ENCODE data around the gene ANGPTL8.
A peak's percentile ranks its signal among the peaks of the same experiment; 100 is the strongest.

The ANGPTL8 gene

GRCh38 chr19:11234486-11235075, 4.8 kb upstream of the ANGPTL8 start:
- Histone ChIP-seq H3K9me3 (no peaks in the 10 kb centered on the region), H3K36me3 (replicated peaks) (peaks cover 8% of the 10 kb centered on the region), H3K27me3 (ENCODE audit: low read depth) (no peaks in the 10 kb centered on the region), H3K4me3 (no peak overlapping the region), H3K4me1 (no peaks in the 10 kb centered on the region)
- no peak for DNase-seq (ENCODE audit: low spot score in 2 of 2)
- in situ Hi-C loops (cut with MboI; ENCODE audit: low sequenced_read_pairs) = no loop called here

GRCh38 chr19:11236324-11237301, 2.8 kb upstream of the ANGPTL8 start:
- Histone ChIP-seq H3K36me3 (replicated peaks) (peaks cover 8% of the 10 kb centered on the region), H3K4me3 (no peak overlapping the region), H3K9me3 (no peaks in the 10 kb centered on the region), H3K4me1 (no peaks in the 10 kb centered on the region), H3K27me3 (ENCODE audit: low read depth) (no peaks in the 10 kb centered on the region)
- in situ Hi-C loops (cut with MboI; ENCODE audit: low sequenced_read_pairs) = no loop called here
- no peak for DNase-seq (ENCODE audit: low spot score in 2 of 2)

GRCh38 chr19:11237321-11237720, 2.1 kb upstream of the ANGPTL8 start:
- Histone ChIP-seq H3K9me3 (no peaks in the 10 kb centered on the region), H3K36me3 (replicated peaks) (peaks cover 7% of the 10 kb centered on the region), H3K4me3 (no peak overlapping the region), H3K27me3 (ENCODE audit: low read depth) (no peaks in the 10 kb centered on the region), H3K4me1 (no peaks in the 10 kb centered on the region)
- in situ Hi-C loops (cut with MboI; ENCODE audit: low sequenced_read_pairs) = no loop called here
- DNase-seq (ENCODE audit: low spot score in 2 of 2) = no peak

- H3K9me3 ChIP-seq = no peaks in the 10 kb centered on the region
- H3K36me3 ChIP-seq (replicated peaks) = no peaks in the 10 kb centered on the region
- H3K27me3 ChIP-seq (ENCODE audit: low read depth) = no peaks in the 10 kb centered on the region
- DNase-seq (ENCODE audit: low spot score in 2 of 2) = no peak
- no peaks in the 10 kb centered on the region for H3K4me1 ChIP-seq
- no peak overlapping the region for H3K4me3 ChIP-seq
- in situ Hi-C loops (cut with MboI; ENCODE audit: low sequenced_read_pairs) = no loop called here
These were observed 1.4 kb upstream of the ANGPTL8 start for GRCh38 chr19:11238041-11238440.

- no peaks in the 10 kb centered on the region for H3K36me3 ChIP-seq (replicated peaks)
These were observed 540 bp upstream of the ANGPTL8 start for GRCh38 chr19:11238781-11239376.

GRCh38 chr19:11240008-11240444, 607 bp downstream of the ANGPTL8 start:
- in situ Hi-C loops (cut with MboI; ENCODE audit: low sequenced_read_pairs) = no loop called here
- H3K4me3 ChIP-seq = no peak overlapping the region
- no peaks in the 10 kb centered on the region for H3K9me3 ChIP-seq
- no peaks in the 10 kb centered on the region for H3K4me1 ChIP-seq
- no peak for DNase-seq (ENCODE audit: low spot score in 2 of 2)
- H3K27me3 ChIP-seq (ENCODE audit: low read depth) = no peaks in the 10 kb centered on the region
- H3K36me3 ChIP-seq (replicated peaks) = no peaks in the 10 kb centered on the region

More at GRCh38 chr19:11238781-11239376, 540 bp upstream of the ANGPTL8 start:
- no peak overlapping the region for H3K4me3 ChIP-seq
- no peaks in the 10 kb centered on the region for H3K27me3 ChIP-seq (ENCODE audit: low read depth)
- no peaks in the 10 kb centered on the region for H3K9me3 ChIP-seq
- no peaks in the 10 kb centered on the region for H3K4me1 ChIP-seq
- in situ Hi-C loops (cut with MboI; ENCODE audit: low sequenced_read_pairs) = no loop called here
- DNase-seq (ENCODE audit: low spot score in 2 of 2) = no peak

- H3K4me3 ChIP-seq = no peak overlapping the region
- no peaks in the 10 kb centered on the region for H3K4me1 ChIP-seq
- in situ Hi-C loops (cut with MboI; ENCODE audit: low sequenced_read_pairs) = no loop called here
- DNase-seq (ENCODE audit: low spot score in 2 of 2) = no peak
- no peaks in the 10 kb centered on the region for H3K36me3 ChIP-seq (replicated peaks)
- H3K27me3 ChIP-seq (ENCODE audit: low read depth) = no peaks in the 10 kb centered on the region
- no peaks in the 10 kb centered on the region for H3K9me3 ChIP-seq
These were observed 2.6 kb downstream of the ANGPTL8 start for GRCh38 chr19:11242025-11242424.

- DNase-seq (ENCODE audit: low spot score in 2 of 2) = peak; percentile 73 to 98
- in situ Hi-C loops (cut with MboI; ENCODE audit: low sequenced_read_pairs) = no loop called here
- H3K36me3 ChIP-seq (replicated peaks) = no peaks in the 10 kb centered on the region
- H3K9me3 ChIP-seq = no peaks in the 10 kb centered on the region
- 0 out of 2 replicates have a peak overlapping the region, but pooled peaks have one; percentile 4 for H3K4me3 ChIP-seq
- H3K4me1 ChIP-seq = no peaks in the 10 kb centered on the region
- H3K27me3 ChIP-seq (ENCODE audit: low read depth) = no peaks in the 10 kb centered on the region
These were observed 3.7 kb downstream of the ANGPTL8 start for GRCh38 chr19:11242864-11243797.

- no peak for DNase-seq (ENCODE audit: low spot score in 2 of 2)
- in situ Hi-C loops (cut with MboI; ENCODE audit: low sequenced_read_pairs) = no loop called here
- Histone ChIP-seq H3K4me3 (no peak overlapping the region), H3K4me1 (no peaks in the 10 kb centered on the region), H3K36me3 (replicated peaks) (no peaks in the 10 kb centered on the region), H3K27me3 (ENCODE audit: low read depth) (no peaks in the 10 kb centered on the region), H3K9me3 (no peaks in the 10 kb centered on the region)
These were observed 4.4 kb downstream of the ANGPTL8 start for GRCh38 chr19:11243798-11244169.

- no peaks in the 10 kb centered on the region for H3K4me1 ChIP-seq
- H3K9me3 ChIP-seq = no peaks in the 10 kb centered on the region
- H3K4me3 ChIP-seq = no peak overlapping the region
- in situ Hi-C loops (cut with MboI; ENCODE audit: low sequenced_read_pairs) = no loop called here
- DNase-seq (ENCODE audit: low spot score in 2 of 2) = no peak
- H3K27me3 ChIP-seq (ENCODE audit: low read depth) = no peaks in the 10 kb centered on the region
- no peaks in the 10 kb centered on the region for H3K36me3 ChIP-seq (replicated peaks)
These were observed 5.6 kb downstream of the ANGPTL8 start for GRCh38 chr19:11244846-11245589.

- Histone ChIP-seq H3K9me3 (no peaks in the 10 kb centered on the region), H3K4me3 (no peak overlapping the region), H3K36me3 (replicated peaks) (peaks cover 1% of the 10 kb centered on the region; the same call in 1 of the 2 replicates), H3K4me1 (no peaks in the 10 kb centered on the region), H3K27me3 (ENCODE audit: low read depth) (no peaks in the 10 kb centered on the region)
- in situ Hi-C loops (cut with MboI; ENCODE audit: low sequenced_read_pairs) = no loop called here
- DNase-seq (ENCODE audit: low spot score in 2 of 2) = no peak
These were observed 7.5 kb downstream of the ANGPTL8 start for GRCh38 chr19:11246941-11247340.

GRCh38 chr19:11247391-11247790, 8.0 kb downstream of the ANGPTL8 start:
- in situ Hi-C loops (cut with MboI; ENCODE audit: low sequenced_read_pairs) = no loop called here
- Histone ChIP-seq H3K4me3 (no peak overlapping the region), H3K36me3 (replicated peaks) (peaks cover 6% of the 10 kb centered on the region; the same call in 1 of the 2 replicates), H3K9me3 (no peaks in the 10 kb centered on the region), H3K4me1 (no peaks in the 10 kb centered on the region), H3K27me3 (ENCODE audit: low read depth) (no peaks in the 10 kb centered on the region)
- no peak for DNase-seq (ENCODE audit: low spot score in 2 of 2)

Measured in HAP-1 (cell line).